Motor neuron (in vitro differentiated cells): ENCODE measurements around the gene GAPT. TPM values are rescaled to one million over a fixed set of nuclear protein-coding genes. Genes with fewer than 3 reads are reported as not detected.

Experiments
- ATAC-seq, 8 experiments: fragments of 200-7000 bp; cut with Tn5 transposase; replicated peaks in 6 of 8; 2 replicates each; pipeline ENCODE4 v1.8.0; 2021; ENCODE audit warnings: mild to moderate bottlenecking in 8 of 8, moderate library complexity in 8 of 8
- H3K27ac ChIP-seq, 2 donors: fragments of 250-450 bp; sonication (Bioruptor Pico); 2 replicates each; pipeline ENCODE4 v1.9.0; 2021; ENCODE audit warnings: antibody characterized with exemption in 2 of 2, mild to moderate bottlenecking in 2 of 2, moderate library complexity in 1 of 2
- H3K4me1 ChIP-seq, 2 donors: fragments of 250-450 bp; sonication (Bioruptor Pico); replicated peaks in 1 of 2; 2 replicates each; pipeline ENCODE4 v1.6.1; 2021; ENCODE audit warnings: antibody characterized with exemption in 2 of 2, mild to moderate bottlenecking in 2 of 2, moderate library complexity in 1 of 2
- H3K4me3 ChIP-seq, 5 donors: fragments of 250-450 bp; sonication (Bioruptor Pico); 2 replicates each; pipeline ENCODE4 v1.9.0; 2021; ENCODE audit warnings: antibody characterized with exemption in 5 of 5, mild to moderate bottlenecking in 5 of 5, moderate library complexity in 4 of 5
- WGBS, 10 experiments: fragments of 450-650 bp; shearing (Covaris generic); methylation state at CpG; one replicate each; pipeline ENCODE4 v1.0.0; 2022; 5-methylcytosine and 5-hydroxymethylcytosine counted together
- in situ Hi-C, 9 experiments: fragments of 400-800 bp; cut with MboI; loops; one replicate each; pipeline ENCODE4 v1.15.0; 2021; ENCODE audit warnings: low sequenced_read_pairs in 9 of 9, low pct_unique_long_range_greater_than_20kb in 2 of 9; ENCODE audit not compliant: unreplicated experiment in 9 of 9
- total RNA-seq, 8 experiments: library from RNA; unstranded; fragments of 300-600 nt; gene quantifications; 2 replicates each; pipeline versions ENCODE4 v1.2.3 to v1.2.4, GENCODE V29; 2022

The GAPT gene
- total RNA-seq, 8 experiments from 2014 or later, result 0.14 to 0.76 (median 0.21) TPM; not detected in 3

DNA sequence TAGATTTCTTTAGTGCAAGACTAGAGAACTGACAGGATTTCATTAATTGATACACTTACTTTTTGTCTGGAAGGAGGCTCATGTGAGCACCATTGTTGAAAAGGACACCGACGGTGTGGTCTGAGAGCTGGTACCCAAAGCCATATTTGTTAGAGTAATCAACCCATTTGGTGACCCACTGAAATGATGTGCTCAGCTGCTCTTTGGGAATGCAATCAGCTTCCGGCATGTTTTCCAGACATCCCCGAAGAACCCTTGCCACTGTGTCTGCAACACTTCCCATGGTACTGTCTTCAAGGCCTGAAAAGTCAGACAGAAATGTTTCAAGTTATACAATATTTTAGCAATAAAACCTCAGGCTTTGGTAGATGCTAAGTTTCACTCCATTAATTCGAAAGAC, 35.8 kb upstream of the GAPT start:
- no peak overlapping the region for H3K27ac ChIP-seq
- H3K4me3 ChIP-seq, result no peak overlapping the region
- in situ Hi-C loops, result loop anchor here in 7 of 9 experiments (25.0 kb wide), 5 partner anchors 568 to 1168 kb away; no protein-coding TSS in a partner anchor
- peaks cover 0 to 5% of the 10 kb centered on the region in 2 donors for H3K4me1 ChIP-seq
- 79 to 100% (median 94%) methylated on average over 1 to 5 of the region's 5 CpGs; no CpG with 5 or more reads in 2 of the 10 experiments for WGBS, 10 experiments
- ATAC-seq, result no peak

DNA sequence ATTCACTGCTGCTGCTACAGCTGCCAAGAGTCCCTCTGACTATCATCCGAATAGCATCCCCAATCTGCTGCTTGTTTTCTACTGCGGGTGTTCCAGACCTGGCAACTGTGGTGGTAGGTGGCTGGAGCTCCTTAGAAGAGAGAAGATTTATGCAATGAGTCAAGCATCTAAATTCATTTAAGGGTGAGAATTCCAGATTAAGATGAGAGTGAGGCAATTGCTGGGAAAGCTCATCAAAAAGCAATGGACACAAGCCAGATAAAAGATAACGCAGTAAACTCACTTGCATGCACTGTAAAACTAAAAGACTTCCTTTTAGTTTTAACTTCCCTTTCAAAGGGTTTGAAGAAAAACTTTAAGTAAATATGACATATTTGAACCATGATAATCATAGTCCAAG, 35.2 kb upstream of the GAPT start:
- in situ Hi-C loops, result loop anchor here in 7 of 9 experiments (25.0 kb wide), 5 partner anchors 569 to 1169 kb away; no protein-coding TSS in a partner anchor
- H3K4me1 ChIP-seq, result peaks cover 0 to 5% of the 10 kb centered on the region in 2 donors
- WGBS, 10 experiments, result 86 to 100% (median 94%) methylated on average over 2 to 3 of the region's 3 CpGs; no CpG with 5 or more reads in 3 of the 10 experiments
- H3K4me3 ChIP-seq, result no peak overlapping the region
- no peak overlapping the region for H3K27ac ChIP-seq
- ATAC-seq, result no peak

DNA sequence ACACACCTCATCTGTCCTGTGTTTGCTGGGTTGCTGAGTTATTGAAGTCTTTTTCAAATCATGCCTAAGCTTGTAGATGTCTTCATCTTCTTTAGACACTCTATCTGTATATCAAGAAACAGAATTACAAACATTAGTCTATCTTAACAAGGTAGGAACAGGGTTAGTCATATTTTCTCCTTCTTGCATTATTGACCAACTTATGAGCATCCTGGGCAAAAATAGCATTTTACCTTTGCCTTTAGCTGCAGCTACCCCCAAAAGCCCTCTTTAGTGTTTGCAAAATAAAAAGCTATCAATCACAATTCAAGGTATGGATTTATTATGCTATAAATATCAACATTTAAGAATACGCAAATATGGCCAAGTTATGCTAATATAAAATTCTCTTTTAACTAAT, 34.7 kb upstream of the GAPT start:
- in situ Hi-C loops, result loop anchor here in 7 of 9 experiments (25.0 kb wide), 5 partner anchors 569 to 1169 kb away; no protein-coding TSS in a partner anchor
- H3K27ac ChIP-seq, result no peak overlapping the region
- whole genome bisulfite sequencing, 10 experiments, result 67 to 100% (median 91%) methylated on average over 1 of the region's 1 CpG; no CpG with 5 or more reads in 3 of the 10 experiments

DNA sequence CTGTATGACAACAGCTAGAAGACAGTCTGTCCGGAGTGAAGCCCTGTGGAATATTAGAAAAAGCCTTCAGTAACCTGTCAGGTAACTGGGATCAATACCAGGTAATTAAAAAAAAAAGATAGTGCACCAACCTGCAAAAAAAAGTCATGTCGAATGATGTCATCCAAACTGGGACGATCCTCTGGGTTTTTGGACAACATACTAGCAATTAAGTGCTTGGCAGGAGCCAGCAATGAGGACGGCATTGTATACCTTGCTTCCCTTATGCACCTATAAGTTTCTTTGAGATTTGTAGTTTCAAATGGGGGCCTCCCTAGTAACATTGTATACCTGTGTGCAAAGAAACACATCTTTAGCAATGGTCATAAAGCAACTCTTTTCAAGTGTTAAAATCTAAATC, 34.2 kb upstream of the GAPT start:
- in situ Hi-C loops, result loop anchor here in 7 of 9 experiments (25.0 kb wide), 5 partner anchors 570 to 1170 kb away; no protein-coding TSS in a partner anchor
- no peak for ATAC-seq
- WGBS, 10 experiments, result 32 to 98% (median 78%) methylated on average over 1 to 4 of the region's 4 CpGs
- Histone ChIP-seq H3K4me3 (peak overlapping the region in 1 of 5 donors; percentile 68), H3K27ac (no peak overlapping the region), H3K4me1 (peaks cover 1 to 8% of the 10 kb centered on the region in 2 donors)

More for the DNA sequence above, 34.7 kb upstream of the GAPT start:
- Histone ChIP-seq H3K4me3 (no peak overlapping the region), H3K4me1 (peaks cover 0 to 5% of the 10 kb centered on the region in 2 donors)
- ATAC-seq, result no peak

DNA sequence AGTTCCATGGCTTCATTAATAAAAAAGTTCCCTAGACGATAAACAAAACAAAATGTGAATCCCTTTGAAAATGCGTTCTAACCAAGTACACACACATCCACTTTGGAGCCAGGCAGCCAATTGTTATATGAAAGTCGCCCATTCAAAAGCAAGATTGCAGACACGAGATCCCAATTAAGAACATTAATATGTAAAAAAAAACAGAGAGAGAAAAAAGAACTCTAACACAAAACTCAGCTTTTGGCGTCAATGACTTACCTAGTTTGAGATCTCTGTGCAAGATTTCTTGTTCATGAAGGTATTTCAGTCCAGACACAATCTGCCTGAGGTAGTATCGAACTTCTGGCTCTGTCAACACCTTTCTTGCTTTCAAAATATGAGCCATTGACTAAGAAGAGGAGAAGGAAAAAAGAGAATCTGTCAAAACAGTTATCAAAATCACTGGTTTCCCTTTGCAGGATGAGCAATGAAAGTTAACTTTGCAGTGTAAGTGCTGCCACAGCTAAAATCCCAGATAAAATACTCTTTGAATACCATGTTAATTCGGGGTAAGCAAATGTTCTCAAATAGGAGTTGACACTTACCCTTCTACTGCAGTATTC, 33.0 kb upstream of the GAPT start:
- ATAC-seq, result no peak
- peak overlapping the region; percentile 50 to 91 (median 69) for H3K4me3 ChIP-seq
- WGBS, 10 experiments, result 16 to 55% (median 37%) methylated on average over 4 to 7 of the region's 7 CpGs; no CpG with 5 or more reads in 1 of the 10 experiments
- H3K4me1 ChIP-seq, result peaks cover 6 to 13% of the 10 kb centered on the region in 2 donors
- H3K27ac ChIP-seq, result no peak overlapping the region
- in situ Hi-C loops, result loop anchor here in 7 of 9 experiments (25.0 kb wide), 5 partner anchors 571 to 1171 kb away; no protein-coding TSS in a partner anchor

DNA sequence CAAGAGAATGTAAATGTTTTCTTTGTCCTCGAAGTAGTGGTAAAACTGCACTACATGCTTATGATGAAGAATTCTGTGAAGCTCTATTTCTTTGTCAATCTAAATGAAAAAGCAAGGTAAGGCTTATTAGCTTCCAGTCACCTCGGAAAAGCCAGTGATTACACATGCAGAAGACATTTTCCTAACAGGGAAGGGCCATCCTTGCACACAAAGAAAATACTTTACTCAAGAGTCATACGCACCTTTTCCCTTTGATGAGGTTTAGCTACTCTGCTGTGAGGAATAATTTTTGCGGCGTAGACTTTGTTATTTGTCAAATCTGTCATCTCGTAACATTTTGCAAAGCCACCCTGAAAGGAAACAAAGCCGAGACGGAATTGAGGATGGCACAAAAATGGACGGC, 32.5 kb upstream of the GAPT start:
- no peak for ATAC-seq
- Histone ChIP-seq H3K4me1 (peaks cover 6 to 13% of the 10 kb centered on the region in 2 donors), H3K27ac (peak overlapping the region in 1 of 2 donors; percentile 10), H3K4me3 (peak overlapping the region; percentile 50 to 91 (median 69))
- in situ Hi-C loops, result loop anchor here in 7 of 9 experiments (25.0 kb wide), 5 partner anchors 571 to 1171 kb away; no protein-coding TSS in a partner anchor
- 0 to 18% (median 7%) methylated on average over 4 to 9 of the region's 9 CpGs for WGBS, 10 experiments

DNA sequence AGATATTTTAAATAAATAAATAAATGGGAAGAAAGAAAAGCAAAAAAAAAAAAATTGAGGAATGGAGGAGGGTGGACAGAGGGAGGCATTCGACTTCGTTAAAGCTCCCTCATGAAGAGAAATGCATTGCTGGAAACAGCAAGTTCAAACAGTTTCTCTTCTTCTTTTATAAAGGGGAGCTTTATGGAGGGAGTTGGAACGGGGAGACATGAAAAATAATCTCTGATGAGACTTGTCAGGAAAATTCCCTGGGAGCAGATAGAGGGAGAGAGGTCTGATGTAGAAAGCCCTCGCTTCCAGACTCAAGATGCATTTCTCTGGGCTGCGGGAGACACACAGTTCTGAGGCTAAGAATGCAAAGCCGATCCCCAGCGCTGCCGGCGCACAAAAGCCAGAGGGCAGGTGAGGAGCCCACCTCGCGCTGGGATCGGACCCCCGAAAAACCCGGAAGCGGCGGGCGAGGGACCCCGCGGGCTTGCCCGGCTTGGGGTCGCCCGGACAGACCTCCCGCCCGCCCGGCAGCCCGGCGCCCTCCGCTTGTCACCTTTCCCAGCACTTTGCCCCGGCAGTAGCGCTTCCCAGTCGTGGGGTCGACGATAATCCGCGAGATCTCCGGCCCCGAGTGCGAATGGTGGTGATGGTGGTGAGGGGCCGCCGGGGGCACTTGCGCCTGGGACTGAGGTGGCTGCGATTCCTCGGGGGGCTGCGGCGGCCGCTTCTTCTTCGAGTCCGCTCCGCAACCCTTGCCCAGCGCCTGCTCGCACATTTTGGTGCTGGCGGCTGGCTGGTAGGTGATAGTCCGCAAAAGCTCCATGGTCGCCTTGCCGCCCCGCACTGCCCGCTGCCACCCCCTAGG, 31.9 kb upstream of the GAPT start:
- in situ Hi-C loops, result loop anchor here (5.0 to 25.0 kb wide), 9 partner anchors 572 to 1172 kb away; no protein-coding TSS in a partner anchor
- WGBS, 10 experiments, result 0 to 13% (median 0%) methylated on average over 1 to 12 of the region's 57 CpGs; no CpG with 5 or more reads in 1 of the 10 experiments
- H3K4me3 ChIP-seq, result peak overlapping the region; percentile 50 to 91 (median 69)
- H3K4me1 ChIP-seq, result peaks cover 6 to 13% of the 10 kb centered on the region in 2 donors
- peak in 7 of 8 experiments; percentile 0 to 32 (median 16) for ATAC-seq
- peak overlapping the region in 1 of 2 donors; percentile 10 for H3K27ac ChIP-seq

DNA sequence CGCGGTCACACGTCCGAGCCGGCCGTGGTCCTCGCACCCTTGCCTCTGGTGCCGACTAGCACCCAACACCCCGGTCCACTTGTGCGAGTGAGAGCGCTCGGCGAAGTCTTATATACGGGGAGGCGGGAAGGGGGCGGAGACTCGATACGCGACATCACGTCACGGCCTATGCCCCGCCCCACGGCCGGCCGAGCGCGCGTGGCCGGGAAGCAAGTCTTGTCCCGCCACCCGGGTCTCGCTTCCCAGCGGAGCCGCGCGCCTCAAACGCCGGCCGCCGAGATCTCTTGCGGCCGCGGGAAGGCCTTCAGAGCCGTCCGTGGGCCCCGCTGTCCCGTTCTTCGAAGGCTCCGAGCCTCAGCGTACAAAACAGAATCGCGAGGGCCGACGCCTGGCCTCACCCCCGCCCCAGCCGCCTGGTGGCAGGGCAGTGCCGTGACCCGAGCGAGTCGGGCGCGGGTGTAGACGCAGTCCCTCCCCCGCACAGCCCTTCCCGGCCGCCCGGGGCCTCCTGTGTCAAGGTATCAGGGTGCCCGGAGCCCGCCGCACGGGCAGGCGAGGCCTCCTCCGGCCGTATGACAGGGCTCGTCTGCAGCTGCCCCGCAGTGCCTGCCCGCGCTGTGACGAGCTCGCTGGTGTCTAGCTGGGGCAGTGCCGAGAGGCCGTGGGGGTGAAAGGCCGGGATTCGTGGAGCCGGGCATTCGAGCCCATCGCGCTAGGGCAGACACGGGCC, 31.1 kb upstream of the GAPT start, which contains the start of gene PLK2:
PLK2 (minus strand) TSS at position 85 of the 730 bp plus-strand sequence. CDS start 127 bp downstream, outside the sequence.
- peak within 1 kb of the TSS; percentile 62 to 71 for H3K27ac ChIP-seq
- peak; percentile 63 to 85 (median 80) for ATAC-seq
- peak within 1 kb of the TSS; percentile 50 to 91 (median 69) for H3K4me3 ChIP-seq
- H3K4me1 ChIP-seq, result peaks cover 6 to 13% of the 10 kb centered on the region in 2 donors
- in situ Hi-C loops, result loop anchor here (5.0 to 25.0 kb wide), 9 partner anchors 573 to 1173 kb away; no protein-coding TSS in a partner anchor
- WGBS, 10 experiments, result 0% methylated on average over 6 to 13 of the region's 89 CpGs; no CpG with 5 or more reads in 6 of the 10 experiments

DNA sequence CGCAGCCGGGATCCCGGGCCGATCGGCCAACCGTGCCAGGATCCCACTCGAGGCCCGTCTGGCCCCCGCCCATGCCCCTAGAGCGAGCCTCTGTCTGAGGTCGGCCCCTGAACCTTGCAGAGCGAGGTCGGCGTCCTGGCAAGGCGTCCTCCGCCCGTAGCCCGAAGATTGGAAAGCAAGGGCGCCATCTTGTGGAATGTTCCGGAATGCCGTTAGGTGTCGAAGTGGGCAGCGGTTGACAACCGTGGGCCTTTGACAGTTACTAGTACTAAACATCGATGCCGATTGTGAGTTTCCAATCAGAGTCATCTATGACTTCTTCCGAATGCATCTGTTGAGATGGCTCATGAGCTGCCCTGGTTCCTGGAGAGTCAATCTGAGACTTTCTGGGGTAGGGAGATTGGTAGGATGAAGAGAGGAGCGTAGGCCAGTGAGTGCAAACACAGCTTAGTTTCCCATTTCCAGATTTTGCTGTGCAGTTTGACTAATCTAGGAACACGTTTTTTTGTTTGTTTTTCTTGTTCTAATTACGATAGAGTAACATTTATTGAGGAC, 30.4 kb upstream of the GAPT start:
- WGBS, 10 experiments, result 2 to 50% (median 15%) methylated on average over 2 to 8 of the region's 30 CpGs; no CpG with 5 or more reads in 1 of the 10 experiments
- peak overlapping the region; percentile 50 to 91 (median 69) for H3K4me3 ChIP-seq
- peak; percentile 36 to 66 (median 63) for ATAC-seq
- in situ Hi-C loops, result loop anchor here (5.0 to 25.0 kb wide), 9 partner anchors 574 to 1174 kb away; no protein-coding TSS in a partner anchor
- peak overlapping the region; percentile 62 to 71 for H3K27ac ChIP-seq
- peaks cover 6 to 13% of the 10 kb centered on the region in 2 donors for H3K4me1 ChIP-seq

DNA sequence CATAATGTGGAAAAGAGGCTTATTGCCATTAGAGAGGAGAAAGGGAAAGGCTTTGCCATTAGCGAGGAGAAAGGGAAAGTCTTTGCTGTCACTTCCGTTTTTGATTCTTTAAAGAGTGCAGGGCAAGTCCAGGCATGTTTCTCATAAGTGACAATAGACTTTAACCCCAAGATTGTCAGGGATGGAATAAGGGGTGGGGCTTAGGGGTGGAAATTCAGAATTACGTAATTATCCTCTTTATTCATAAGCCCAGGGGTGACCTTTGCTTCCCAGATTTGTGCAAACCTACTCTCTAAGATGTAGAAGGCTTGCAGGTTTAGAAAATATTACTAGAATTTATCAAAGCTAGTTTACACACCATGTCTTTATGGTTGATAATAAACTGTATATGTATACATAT, 29.1 kb upstream of the GAPT start:
- peak in 2 of 8 experiments; percentile 5 to 15 for ATAC-seq
- no peak overlapping the region for H3K27ac ChIP-seq
- H3K4me1 ChIP-seq, result peaks cover 6 to 11% of the 10 kb centered on the region in 2 donors
- WGBS, 10 experiments, result 4 to 79% (median 39%) methylated on average over 2 to 3 of the region's 3 CpGs; no CpG with 5 or more reads in 3 of the 10 experiments
- in situ Hi-C loops, result loop anchor here (5.0 to 25.0 kb wide), 9 partner anchors 575 to 1175 kb away; no protein-coding TSS in a partner anchor
- no peak overlapping the region for H3K4me3 ChIP-seq

DNA sequence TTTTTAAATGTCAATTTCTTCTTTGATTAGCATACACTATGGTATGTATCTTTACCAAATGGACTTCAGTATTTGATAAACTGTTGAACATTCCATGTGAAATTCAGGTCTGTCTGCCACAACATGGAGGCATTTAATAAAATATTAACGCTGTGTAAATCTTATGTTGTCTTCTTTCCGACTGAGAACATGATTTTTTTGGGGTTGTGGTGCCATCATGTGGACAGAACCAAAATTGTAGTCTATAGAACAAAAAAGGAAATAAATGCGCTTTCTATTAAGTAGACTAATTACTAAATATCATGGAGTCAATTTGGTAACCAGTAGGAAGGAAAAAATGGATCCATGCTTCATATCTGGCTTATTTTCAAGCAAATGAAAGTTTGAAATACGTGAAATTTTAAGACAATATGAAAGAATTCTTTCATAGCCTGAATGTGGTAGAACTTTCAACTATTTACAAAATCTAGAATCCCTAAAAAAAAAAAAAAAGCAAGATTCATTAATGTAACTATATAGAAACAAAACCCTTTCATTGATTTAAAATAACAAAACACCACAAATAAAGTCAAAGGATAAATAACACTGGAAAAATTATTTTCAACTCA, 28.5 kb upstream of the GAPT start:
- Histone ChIP-seq H3K4me1 (peaks cover 6 to 8% of the 10 kb centered on the region in 2 donors), H3K27ac (no peak overlapping the region), H3K4me3 (no peak overlapping the region)
- in situ Hi-C loops, result loop anchor here (5.0 to 25.0 kb wide), 9 partner anchors 575 to 1175 kb away; no protein-coding TSS in a partner anchor
- WGBS, 10 experiments, result 2 to 27% (median 13%) methylated on average over 3 to 4 of the region's 4 CpGs
- no peak for ATAC-seq
